ENCODE data around the gene ACAN. TPM values are rescaled to one million over a fixed set of nuclear protein-coding genes. Genes with fewer than 3 reads are reported as not detected.

The ACAN gene
- total and polyA plus RNA-seq, 10 of the 15 experiments (the other 5 are each of a cell fraction or from before 2014, with no cell fraction given): not detected

GRCh38 chr15:88896333-88897033 is 93.2 kb downstream of the ACAN start:
- ATAC-seq (no peak), DNase-seq (ENCODE audit: low read depth, low spot score) (no peak), FAIRE-seq (no peak)
- Histone ChIP-seq H3K4me2 (ENCODE audit: control insufficient read depth, insufficient read depth) (no peak overlapping the region), H3K4me3 (no peak overlapping the region), H3K9me3 (replicated peaks; ENCODE audit: control insufficient read depth, insufficient read depth, low read length) (no peaks in the 10 kb centered on the region), H2AFZ (ENCODE audit: control insufficient read depth, low read depth, low read length) (no peak overlapping the region), H3K36me3 (ENCODE audit: control insufficient read depth in 2 of 2, insufficient read depth in 2 of 2, low read length in 1 of 2) (no peaks in the 10 kb centered on the region), H3K79me2 (ENCODE audit: control insufficient read depth, insufficient read depth, low read length) (no peaks in the 10 kb centered on the region), H3K4me1 (ENCODE audit: control insufficient read depth, insufficient read depth, low read length) (peaks cover 3% of the 10 kb centered on the region), H3K27ac (ENCODE audit: control insufficient read depth, insufficient read depth) (no peak overlapping the region), H4K20me1 (ENCODE audit: control insufficient read depth, insufficient read depth) (no peaks in the 10 kb centered on the region), H3K9ac (ENCODE audit: control insufficient read depth, insufficient read depth, low read length) (no peak overlapping the region), H3K27me3 (replicated peaks in 1 of 2; ENCODE audit: control insufficient read depth in 2 of 2, insufficient read depth in 2 of 2, low read length in 1 of 2) (peaks cover 0 to 5% of the 10 kb centered on the region in 2 experiments; a peak in 2 of 4 replicates)
- ChIA-PET RAD21 (ENCODE audit: unreplicated experiment) (interaction anchor here (2.2 kb wide), 1 partner anchor 8 kb away, joined by 9 read pairs; no protein-coding TSS in a partner anchor), SMC1A (ENCODE audit: uncharacterized antibody, unreplicated experiment) (interaction anchor here (1.1 kb wide), 1 partner anchor 8 kb away, joined by 6 read pairs; no protein-coding TSS in a partner anchor), POLR2A (no interaction called here), CTCF (interaction anchor here (1.2 to 2.9 kb wide), 5 partner anchors 9 to 218 kb away, joined by 3 to 18 read pairs (median 3); no protein-coding TSS in a partner anchor)
- no TSS peak for BruUV-seq (replicated peaks)
- 26% methylated on average over 8 of the region's 8 CpGs for WGBS (ENCODE audit: insufficient coverage, insufficient replicate concordance, low lambda C conversion rate, missing lambda C conversion rate)
- TF ChIP-seq ZNF384 (IDR thresholded peaks at IDR 0.05; ENCODE audit: borderline replicate concordance, low read depth, low read length): no peak
- no peak for TF ChIP-seq BRCA1 (IDR thresholded peaks at IDR 0.05; ENCODE audit: low read depth, low read length)
- no peak for TF ChIP-seq EZH2 (IDR thresholded peaks at IDR 0.05; ENCODE audit: borderline replicate concordance, control insufficient read depth, low read depth, low read length)
- TF ChIP-seq SIN3A (IDR thresholded peaks at IDR 0.05; ENCODE audit: low read depth, low read length): no peak
- intact Hi-C loops (cut with micrococcal nuclease; ENCODE audit: unreplicated experiment): no loop called here
- in situ Hi-C loops (cut with MboI): no loop called here

GRCh38 chr15:88897142-88897455 is 93.9 kb downstream of the ACAN start:
- no peak for FAIRE-seq
- ATAC-seq: no peak
- RAD21 ChIA-PET (ENCODE audit: unreplicated experiment): interaction anchor here (2.2 kb wide), 1 partner anchor 7 kb away, joined by 9 read pairs; no protein-coding TSS in a partner anchor
- Histone ChIP-seq H3K9me3 (replicated peaks; ENCODE audit: control insufficient read depth, insufficient read depth, low read length) (no peaks in the 10 kb centered on the region), H3K27me3 (replicated peaks in 1 of 2; ENCODE audit: control insufficient read depth in 2 of 2, insufficient read depth in 2 of 2, low read length in 1 of 2) (peaks cover 0 to 5% of the 10 kb centered on the region in 2 experiments; a peak in 2 of 4 replicates), H3K4me3 (no peak overlapping the region), H3K4me1 (ENCODE audit: control insufficient read depth, insufficient read depth, low read length) (peaks cover 3% of the 10 kb centered on the region), H4K20me1 (ENCODE audit: control insufficient read depth, insufficient read depth) (no peaks in the 10 kb centered on the region), H2AFZ (ENCODE audit: control insufficient read depth, low read depth, low read length) (no peak overlapping the region), H3K27ac (ENCODE audit: control insufficient read depth, insufficient read depth) (no peak overlapping the region), H3K4me2 (ENCODE audit: control insufficient read depth, insufficient read depth) (no peak overlapping the region), H3K79me2 (ENCODE audit: control insufficient read depth, insufficient read depth, low read length) (no peaks in the 10 kb centered on the region), H3K9ac (ENCODE audit: control insufficient read depth, insufficient read depth, low read length) (no peak overlapping the region), H3K36me3 (ENCODE audit: control insufficient read depth in 2 of 2, insufficient read depth in 2 of 2, low read length in 1 of 2) (no peaks in the 10 kb centered on the region)
- WGBS (ENCODE audit: insufficient coverage, insufficient replicate concordance, low lambda C conversion rate, missing lambda C conversion rate): 54% methylated on average over 7 of the region's 8 CpGs
- POLR2A ChIA-PET: no interaction called here
- no peak for DNase-seq (ENCODE audit: low read depth, low spot score)
- in situ Hi-C loops (cut with MboI) (no loop called here), intact Hi-C loops (cut with micrococcal nuclease; ENCODE audit: unreplicated experiment) (no loop called here)
- TF ChIP-seq SPI1 (IDR thresholded peaks at IDR 0.05; ENCODE audit: borderline replicate concordance, insufficient read depth, low read depth, low read length) (no peak), JUNB (IDR thresholded peaks at IDR 0.05) (no peak)
- BruUV-seq (replicated peaks): no TSS peak
- CTCF ChIA-PET: no interaction called here
- SMC1A ChIA-PET (ENCODE audit: uncharacterized antibody, unreplicated experiment): no interaction called here

All from GM12878 (cell line).